ENCODE measurements around the gene PRMT7.

Gene PRMT7

GRCh38 chr16:68383858-68384257, 73.0 kb downstream of the PRMT7 start:
- Histone ChIP-seq H3K27ac (ENCODE audit: low read length) (no peak overlapping the region), H3K9me3 (ENCODE audit: control insufficient read depth, insufficient read depth, low read length) (no peaks in the 10 kb centered on the region), H3K36me3 (ENCODE audit: control insufficient read depth, insufficient read depth, low read length) (no peaks in the 10 kb centered on the region), H3K4me1 (ENCODE audit: control insufficient read depth, insufficient read depth, low read length) (peaks cover 5% of the 10 kb centered on the region), H3K27me3 (ENCODE audit: control insufficient read depth, insufficient read depth, low read length) (no peaks in the 10 kb centered on the region), H3K4me3 (ENCODE audit: low read length) (no peak overlapping the region)
- WGBS (ENCODE audit: insufficient coverage, insufficient read length), result no CpG with 5 or more reads among the region's 4 CpGs
- DNase-seq (ENCODE audit: low read depth, low spot score), result no peak

- no peak for DNase-seq (ENCODE audit: low read depth, low spot score)
- Histone ChIP-seq H3K36me3 (ENCODE audit: control insufficient read depth, insufficient read depth, low read length) (no peaks in the 10 kb centered on the region), H3K4me3 (ENCODE audit: low read length) (no peak overlapping the region), H3K27ac (ENCODE audit: low read length) (no peak overlapping the region), H3K9me3 (ENCODE audit: control insufficient read depth, insufficient read depth, low read length) (no peaks in the 10 kb centered on the region), H3K27me3 (ENCODE audit: control insufficient read depth, insufficient read depth, low read length) (no peaks in the 10 kb centered on the region), H3K4me1 (ENCODE audit: control insufficient read depth, insufficient read depth, low read length) (peaks cover 5% of the 10 kb centered on the region)
- WGBS (ENCODE audit: insufficient coverage, insufficient read length), result no CpG with 5 or more reads among the region's 7 CpGs
These were observed 73.7 kb downstream of the PRMT7 start for GRCh38 chr16:68384288-68385161.

- no CpG with 5 or more reads among the region's 6 CpGs for WGBS (ENCODE audit: insufficient coverage, insufficient read length)
- Histone ChIP-seq H3K4me3 (ENCODE audit: low read length) (no peak overlapping the region), H3K27me3 (ENCODE audit: control insufficient read depth, insufficient read depth, low read length) (no peaks in the 10 kb centered on the region), H3K9me3 (ENCODE audit: control insufficient read depth, insufficient read depth, low read length) (no peaks in the 10 kb centered on the region), H3K36me3 (ENCODE audit: control insufficient read depth, insufficient read depth, low read length) (no peaks in the 10 kb centered on the region), H3K4me1 (ENCODE audit: control insufficient read depth, insufficient read depth, low read length) (peaks cover 5% of the 10 kb centered on the region), H3K27ac (ENCODE audit: low read length) (no peak overlapping the region)
- no peak for DNase-seq (ENCODE audit: low read depth, low spot score)
These were observed 74.6 kb downstream of the PRMT7 start for GRCh38 chr16:68385371-68385770.

- no peaks in the 10 kb centered on the region for H3K36me3 ChIP-seq (ENCODE audit: control insufficient read depth, insufficient read depth, low read length)
- peaks cover 5% of the 10 kb centered on the region for H3K4me1 ChIP-seq (ENCODE audit: control insufficient read depth, insufficient read depth, low read length)
- no peaks in the 10 kb centered on the region for H3K9me3 ChIP-seq (ENCODE audit: control insufficient read depth, insufficient read depth, low read length)
- no peak for DNase-seq (ENCODE audit: low read depth, low spot score)
- no peak overlapping the region for H3K27ac ChIP-seq (ENCODE audit: low read length)
- H3K4me3 ChIP-seq (ENCODE audit: low read length), result no peak overlapping the region
- no CpG with 5 or more reads among the region's 14 CpGs for WGBS (ENCODE audit: insufficient coverage, insufficient read length)
- no peaks in the 10 kb centered on the region for H3K27me3 ChIP-seq (ENCODE audit: control insufficient read depth, insufficient read depth, low read length)
These were observed 75.8 kb downstream of the PRMT7 start for GRCh38 chr16:68386628-68387027.

GRCh38 chr16:68387301-68387700, 76.5 kb downstream of the PRMT7 start:
- no peak for DNase-seq (ENCODE audit: low read depth, low spot score)
- H3K9me3 ChIP-seq (ENCODE audit: control insufficient read depth, insufficient read depth, low read length), result no peaks in the 10 kb centered on the region
- no peak overlapping the region for H3K4me3 ChIP-seq (ENCODE audit: low read length)
- no peaks in the 10 kb centered on the region for H3K36me3 ChIP-seq (ENCODE audit: control insufficient read depth, insufficient read depth, low read length)
- H3K27ac ChIP-seq (ENCODE audit: low read length), result no peak overlapping the region
- no CpG with 5 or more reads among the region's 9 CpGs for WGBS (ENCODE audit: insufficient coverage, insufficient read length)
- H3K4me1 ChIP-seq (ENCODE audit: control insufficient read depth, insufficient read depth, low read length), result peaks cover 5% of the 10 kb centered on the region
- no peaks in the 10 kb centered on the region for H3K27me3 ChIP-seq (ENCODE audit: control insufficient read depth, insufficient read depth, low read length)

GRCh38 chr16:68388124-68388523, 77.3 kb downstream of the PRMT7 start:
- no peak overlapping the region for H3K27ac ChIP-seq (ENCODE audit: low read length)
- no CpG with 5 or more reads among the region's 3 CpGs for WGBS (ENCODE audit: insufficient coverage, insufficient read length)
- no peaks in the 10 kb centered on the region for H3K9me3 ChIP-seq (ENCODE audit: control insufficient read depth, insufficient read depth, low read length)

GRCh38 chr16:68389006-68389405, 78.2 kb downstream of the PRMT7 start:
- Histone ChIP-seq H3K4me1 (ENCODE audit: control insufficient read depth, insufficient read depth, low read length) (peaks cover 3% of the 10 kb centered on the region), H3K4me3 (ENCODE audit: low read length) (no peak overlapping the region), H3K36me3 (ENCODE audit: control insufficient read depth, insufficient read depth, low read length) (no peaks in the 10 kb centered on the region), H3K9me3 (ENCODE audit: control insufficient read depth, insufficient read depth, low read length) (no peaks in the 10 kb centered on the region), H3K27me3 (ENCODE audit: control insufficient read depth, insufficient read depth, low read length) (no peaks in the 10 kb centered on the region), H3K27ac (ENCODE audit: low read length) (no peak overlapping the region)
- no CpG with 5 or more reads among the region's 8 CpGs for WGBS (ENCODE audit: insufficient coverage, insufficient read length)
- DNase-seq (ENCODE audit: low read depth, low spot score), result no peak

More at GRCh38 chr16:68388124-68388523, 77.3 kb downstream of the PRMT7 start:
- H3K4me3 ChIP-seq (ENCODE audit: low read length), result no peak overlapping the region
- peaks cover 3% of the 10 kb centered on the region for H3K4me1 ChIP-seq (ENCODE audit: control insufficient read depth, insufficient read depth, low read length)
- DNase-seq (ENCODE audit: low read depth, low spot score), result no peak
- no peaks in the 10 kb centered on the region for H3K36me3 ChIP-seq (ENCODE audit: control insufficient read depth, insufficient read depth, low read length)
- no peaks in the 10 kb centered on the region for H3K27me3 ChIP-seq (ENCODE audit: control insufficient read depth, insufficient read depth, low read length)

GRCh38 chr16:68389750-68390371, 79.0 kb downstream of the PRMT7 start:
- no CpG with 5 or more reads among the region's 6 CpGs for whole genome bisulfite sequencing (ENCODE audit: insufficient coverage, insufficient read length)
- DNase-seq (ENCODE audit: low read depth, low spot score), result no peak
- Histone ChIP-seq H3K4me3 (ENCODE audit: low read length) (no peak overlapping the region), H3K36me3 (ENCODE audit: control insufficient read depth, insufficient read depth, low read length) (no peaks in the 10 kb centered on the region), H3K27ac (ENCODE audit: low read length) (no peak overlapping the region), H3K4me1 (ENCODE audit: control insufficient read depth, insufficient read depth, low read length) (peaks cover 1% of the 10 kb centered on the region; the same call in 1 of the 2 replicates), H3K27me3 (ENCODE audit: control insufficient read depth, insufficient read depth, low read length) (no peaks in the 10 kb centered on the region), H3K9me3 (ENCODE audit: control insufficient read depth, insufficient read depth, low read length) (no peaks in the 10 kb centered on the region)

GRCh38 chr16:68393333-68393732, 82.5 kb downstream of the PRMT7 start:
- Histone ChIP-seq H3K4me3 (ENCODE audit: low read length) (no peak overlapping the region), H3K4me1 (ENCODE audit: control insufficient read depth, insufficient read depth, low read length) (no peaks in the 10 kb centered on the region; the same call in 1 of the 2 replicates), H3K9me3 (ENCODE audit: control insufficient read depth, insufficient read depth, low read length) (no peaks in the 10 kb centered on the region), H3K27me3 (ENCODE audit: control insufficient read depth, insufficient read depth, low read length) (no peaks in the 10 kb centered on the region), H3K27ac (ENCODE audit: low read length) (no peak overlapping the region), H3K36me3 (ENCODE audit: control insufficient read depth, insufficient read depth, low read length) (no peaks in the 10 kb centered on the region)
- DNase-seq (ENCODE audit: low read depth, low spot score), result no peak
- no CpG with 5 or more reads among the region's 3 CpGs for WGBS (ENCODE audit: insufficient coverage, insufficient read length)

GRCh38 chr16:68395167-68395786, 84.5 kb downstream of the PRMT7 start:
- no peaks in the 10 kb centered on the region for H3K9me3 ChIP-seq (ENCODE audit: control insufficient read depth, insufficient read depth, low read length)
- no CpG with 5 or more reads among the region's 8 CpGs for WGBS (ENCODE audit: insufficient coverage, insufficient read length)
- no peak overlapping the region for H3K27ac ChIP-seq (ENCODE audit: low read length)
- no peaks in the 10 kb centered on the region; the same call in 1 of the 2 replicates for H3K4me1 ChIP-seq (ENCODE audit: control insufficient read depth, insufficient read depth, low read length)
- no peaks in the 10 kb centered on the region for H3K27me3 ChIP-seq (ENCODE audit: control insufficient read depth, insufficient read depth, low read length)
- H3K4me3 ChIP-seq (ENCODE audit: low read length), result no peak overlapping the region
- DNase-seq (ENCODE audit: low read depth, low spot score), result no peak
- H3K36me3 ChIP-seq (ENCODE audit: control insufficient read depth, insufficient read depth, low read length), result no peaks in the 10 kb centered on the region

All from iPS DF 6.9 (cell line).